ENCODE data around the gene PCSK6.
"Not testable (repeated sequence)": the region's sequence is repeated elsewhere in the genome, so short reads cannot be mapped to it uniquely, and the experiment has no call there.

Gene PCSK6

GRCh38 chr15:101355678-101356464, 133.6 kb downstream of the PCSK6 start:
- DNase-seq (ENCODE audit: low spot score), result no peak

GRCh38 chr15:101354891-101355623, 134.4 kb downstream of the PCSK6 start:
- DNase-seq (ENCODE audit: low spot score), result no peak

GRCh38 chr15:101353240-101353639, 136.3 kb downstream of the PCSK6 start:
- no peak for DNase-seq (ENCODE audit: low spot score)

- no peak for DNase-seq (ENCODE audit: low spot score)
These were observed 137.8 kb downstream of the PCSK6 start for GRCh38 chr15:101351736-101352135.

- DNase-seq (ENCODE audit: low spot score), result no peak
These were observed 140.2 kb downstream of the PCSK6 start for GRCh38 chr15:101349047-101349951.

- no peak for DNase-seq (ENCODE audit: low spot score)
These were observed 140.9 kb downstream of the PCSK6 start for GRCh38 chr15:101348643-101349042.

- no peak for DNase-seq (ENCODE audit: low spot score)
These were observed 141.5 kb downstream of the PCSK6 start for GRCh38 chr15:101348015-101348414.

GRCh38 chr15:101347454-101347853, 142.1 kb downstream of the PCSK6 start:
- no peak for DNase-seq (ENCODE audit: low spot score)

- DNase-seq (ENCODE audit: low spot score), result no peak
These were observed 142.6 kb downstream of the PCSK6 start for GRCh38 chr15:101346928-101347327.

GRCh38 chr15:101342056-101342455, 147.5 kb downstream of the PCSK6 start:
- no peak for DNase-seq (ENCODE audit: low spot score)

GRCh38 chr15:101338502-101339057, 150.9 kb downstream of the PCSK6 start:
- DNase-seq (ENCODE audit: low spot score), result no peak

GRCh38 chr15:101337976-101338375, 151.5 kb downstream of the PCSK6 start:
- DNase-seq (ENCODE audit: low spot score), result no peak

- DNase-seq (ENCODE audit: low spot score), result not testable (repeated sequence)
These were observed 155.4 kb downstream of the PCSK6 start for GRCh38 chr15:101333907-101334789.

GRCh38 chr15:101332061-101332467, 157.4 kb downstream of the PCSK6 start:
- DNase-seq (ENCODE audit: low spot score), result no peak

- DNase-seq (ENCODE audit: low spot score), result no peak
These were observed 159.6 kb downstream of the PCSK6 start for GRCh38 chr15:101329867-101330380.

- no peak for DNase-seq (ENCODE audit: low spot score)
These were observed 160.1 kb downstream of the PCSK6 start for GRCh38 chr15:101329309-101329863.

- no peak for DNase-seq (ENCODE audit: low spot score)
These were observed 161.5 kb downstream of the PCSK6 start for GRCh38 chr15:101328001-101328400.

GRCh38 chr15:101327147-101327740, 162.3 kb downstream of the PCSK6 start:
- DNase-seq (ENCODE audit: low spot score), result no peak

- DNase-seq (ENCODE audit: low spot score), result no peak
These were observed 162.9 kb downstream of the PCSK6 start for GRCh38 chr15:101326462-101327146.

- DNase-seq (ENCODE audit: low spot score), result no peak
These were observed 163.5 kb downstream of the PCSK6 start for GRCh38 chr15:101326026-101326315.
